Neural cell (in vitro differentiated cells): ENCODE results near the gene DNAJB8. TPM values are rescaled to one million over a fixed set of nuclear protein-coding genes. Genes with fewer than 3 reads are reported as not detected.

Experiments used
- H2AFZ ChIP-seq: fragments of 200-600, 300-800 bp; sonication (generic), shearing (Covaris generic); 2 replicates; pipeline ENCODE4 v1.6.0; 2014; ENCODE audit warnings: low read depth, mild to moderate bottlenecking, antibody characterized with exemption, low read length, moderate library complexity
- H3F3A ChIP-seq: fragments of 200-600 bp; shearing (Covaris generic); 2 replicates; pipeline ENCODE4 v1.6.1; 2016; ENCODE audit warnings: mild to moderate bottlenecking, moderate library complexity, mixed read lengths, antibody characterized with exemption, low read length; ENCODE audit not compliant: insufficient read depth, poor library complexity, severe bottlenecking
- H3K27ac ChIP-seq: fragments of 200-600, 300-800 bp; sonication (generic), shearing (Covaris generic); 2 replicates; pipeline ENCODE4 v1.5.1; 2014; ENCODE audit warnings: mild to moderate bottlenecking, low read length, moderate library complexity
- H3K27me3 ChIP-seq: fragments of 300-800, 200-600 bp; sonication (generic), shearing (Covaris generic); 2 replicates; pipeline ENCODE4 v1.6.0; 2014; ENCODE audit warnings: mild to moderate bottlenecking, low read depth, low read length, moderate library complexity; ENCODE audit not compliant: insufficient read depth
- H3K36me3 ChIP-seq: fragments of 300-800, 200-600 bp; sonication (generic), shearing (Covaris generic); 2 replicates; pipeline ENCODE4 v1.5.1; 2014; ENCODE audit warnings: mild to moderate bottlenecking, antibody characterized with exemption, low read length, moderate library complexity; ENCODE audit not compliant: insufficient read depth
- H3K4me2 ChIP-seq: fragments of 300-800, 200-600 bp; sonication (generic), shearing (Covaris generic); 2 replicates; pipeline ENCODE4 v1.6.0; 2014; ENCODE audit warnings: mild to moderate bottlenecking, low read length
- H3K4me3 ChIP-seq: fragments of 300-800, 200-600 bp; sonication (generic), shearing (Covaris generic); 2 replicates; pipeline ENCODE4 v1.5.1; 2014; ENCODE audit warnings: mild to moderate bottlenecking, low read length, moderate library complexity
- H3K79me2 ChIP-seq: fragments of 200-600 bp; shearing (Covaris generic); replicated peaks from 2 replicates; pipeline ENCODE4 v1.6.0; 2014; ENCODE audit warnings: mild to moderate bottlenecking, low read length, moderate library complexity; ENCODE audit not compliant: insufficient read depth
- H3K9ac ChIP-seq: fragments of 300-800, 200-600 bp; sonication (generic), shearing (Covaris generic); 2 replicates; pipeline ENCODE4 v1.6.1; 2016; ENCODE audit warnings: mild to moderate bottlenecking, low read length, mixed read lengths
- H3K9me2 ChIP-seq: fragments of 200-600 bp; shearing (Covaris generic); 2 replicates; pipeline ENCODE4 v1.6.1; 2016; ENCODE audit warnings: mild to moderate bottlenecking, low read length, mixed read lengths; ENCODE audit not compliant: insufficient read depth
- H3K9me3 ChIP-seq: fragments of 200-600, 300-800 bp; sonication (generic), shearing (Covaris generic); 2 replicates; pipeline ENCODE4 v1.6.1; 2016; ENCODE audit warnings: mild to moderate bottlenecking, mixed run types, low read length, moderate library complexity, mixed read lengths
- H4K20me1 ChIP-seq: fragments of 200-600 bp; shearing (Covaris generic); 2 replicates; pipeline ENCODE4 v1.6.1; 2016; ENCODE audit warnings: mild to moderate bottlenecking, mixed run types; ENCODE audit not compliant: insufficient read depth
- EP300 ChIP-seq: fragments of 450-650 bp; conservative IDR thresholded peaks from 2 replicates; pipeline ENCODE4 v1.6.1; 2014; ENCODE audit warnings: antibody characterized with exemption, mild to moderate bottlenecking, moderate library complexity; ENCODE audit not compliant: poor library complexity, severe bottlenecking
- EZH2 ChIP-seq: fragments of 200-600, 300-800 bp; shearing (Covaris generic), sonication (generic); IDR thresholded peaks from 2 replicates; pipeline ENCODE4 v1.6.1; 2014; ENCODE audit warnings: antibody characterized with exemption, low read length, borderline replicate concordance, mild to moderate bottlenecking; ENCODE audit not compliant: insufficient read depth, poor library complexity, severe bottlenecking
- MXI1 ChIP-seq: fragments of 450-650 bp; conservative IDR thresholded peaks from 2 replicates; pipeline ENCODE4 v1.6.1; 2014; ENCODE audit warnings: antibody characterized with exemption, mild to moderate bottlenecking; ENCODE audit not compliant: poor library complexity, severe bottlenecking
- POLR2AphosphoS5 ChIP-seq: IDR thresholded peaks from 2 replicates; pipeline ENCODE4 v1.6.1; 2012
- RAD21 ChIP-seq: fragments of 450-650 bp; conservative IDR thresholded peaks from 2 replicates; pipeline ENCODE4 v1.6.1; 2014; ENCODE audit warnings: antibody characterized with exemption, mild to moderate bottlenecking, moderate library complexity
- REST ChIP-seq: IDR thresholded peaks from 2 replicates; pipeline ENCODE4 v1.6.1; 2012; ENCODE audit warnings: borderline replicate concordance
- SMC3 ChIP-seq: fragments of 450-650 bp; conservative IDR thresholded peaks from 2 replicates; pipeline ENCODE4 v1.6.1; 2014; ENCODE audit warnings: antibody characterized with exemption, mild to moderate bottlenecking, moderate library complexity; ENCODE audit not compliant: poor library complexity
- TAF1 ChIP-seq: IDR thresholded peaks from 2 replicates; pipeline ENCODE4 v1.6.1; 2012; ENCODE audit warnings: low read depth
- polyA plus RNA-seq: library from polyadenylated mRNA; depleted of rRNA; stranded (reverse); fragments of >200 nt; gene quantifications from 2 replicates; pipeline ENCODE4 v1.2.3, GENCODE V29; 2014
- TF ChIP-seq, protein P1 (sequence below): fragments of 450-650 bp; IDR thresholded peaks from 2 replicates; pipeline ENCODE4 v1.5.1; 2014; ENCODE audit warnings: antibody characterized with exemption, mild to moderate bottlenecking, moderate library complexity; ENCODE audit not compliant: poor library complexity, severe bottlenecking

The DNAJB8 gene
- polyA plus RNA-seq, 1 donor from 2014 or later, result not detected

- Histone ChIP-seq H3K9me2 (no peaks in the 10 kb centered on the region), H2AFZ (no peak overlapping the region), H3K4me2 (no peak overlapping the region), H3K27ac (no peak overlapping the region), H3K79me2 (no peaks in the 10 kb centered on the region), H3K9me3 (no peaks in the 10 kb centered on the region), H3K9ac (no peak overlapping the region), H3K4me3 (no peak overlapping the region), H3F3A (no peaks in the 10 kb centered on the region), H3K27me3 (peaks cover 100% of the 10 kb centered on the region), H4K20me1 (no peaks in the 10 kb centered on the region), H3K36me3 (no peaks in the 10 kb centered on the region)
- TF ChIP-seq EZH2 (peak; percentile 99), REST (no peak), POLR2AphosphoS5 (peak; percentile 90)
These were observed 25.4 kb upstream of the DNAJB8 start for GRCh38 chr3:128491941-128492670.

DNA sequence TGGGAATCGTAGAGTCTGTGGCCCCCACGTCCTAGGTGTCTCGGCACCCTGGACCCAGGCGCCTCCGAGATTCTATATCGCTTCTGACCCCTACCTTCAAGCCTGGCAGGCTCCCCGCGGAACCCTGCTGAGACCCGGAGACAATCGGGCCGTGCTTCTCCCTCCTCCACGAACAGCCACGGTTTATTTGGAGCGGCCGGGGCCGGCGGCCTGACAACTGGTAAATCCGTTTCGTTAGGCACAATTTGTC, 24.9 kb upstream of the DNAJB8 start:
- H3K79me2 ChIP-seq, result no peaks in the 10 kb centered on the region
- H3K27me3 ChIP-seq, result peaks cover 100% of the 10 kb centered on the region
- no peaks in the 10 kb centered on the region for H3K9me2 ChIP-seq
- no peak overlapping the region for H3K4me3 ChIP-seq
- H3K27ac ChIP-seq, result no peak overlapping the region
- no peak for TF ChIP-seq TAF1
- peak; percentile 46 for TF ChIP-seq EZH2
- TF ChIP-seq MXI1, result no peak
- no peak for TF ChIP-seq RAD21
- no peaks in the 10 kb centered on the region for H4K20me1 ChIP-seq
- no peak overlapping the region for H3K4me2 ChIP-seq
- H3K9me3 ChIP-seq, result no peaks in the 10 kb centered on the region
- no peaks in the 10 kb centered on the region for H3K36me3 ChIP-seq
- H3K9ac ChIP-seq, result no peak overlapping the region
- no peaks in the 10 kb centered on the region for H3F3A ChIP-seq
- no peak overlapping the region for H2AFZ ChIP-seq

DNA sequence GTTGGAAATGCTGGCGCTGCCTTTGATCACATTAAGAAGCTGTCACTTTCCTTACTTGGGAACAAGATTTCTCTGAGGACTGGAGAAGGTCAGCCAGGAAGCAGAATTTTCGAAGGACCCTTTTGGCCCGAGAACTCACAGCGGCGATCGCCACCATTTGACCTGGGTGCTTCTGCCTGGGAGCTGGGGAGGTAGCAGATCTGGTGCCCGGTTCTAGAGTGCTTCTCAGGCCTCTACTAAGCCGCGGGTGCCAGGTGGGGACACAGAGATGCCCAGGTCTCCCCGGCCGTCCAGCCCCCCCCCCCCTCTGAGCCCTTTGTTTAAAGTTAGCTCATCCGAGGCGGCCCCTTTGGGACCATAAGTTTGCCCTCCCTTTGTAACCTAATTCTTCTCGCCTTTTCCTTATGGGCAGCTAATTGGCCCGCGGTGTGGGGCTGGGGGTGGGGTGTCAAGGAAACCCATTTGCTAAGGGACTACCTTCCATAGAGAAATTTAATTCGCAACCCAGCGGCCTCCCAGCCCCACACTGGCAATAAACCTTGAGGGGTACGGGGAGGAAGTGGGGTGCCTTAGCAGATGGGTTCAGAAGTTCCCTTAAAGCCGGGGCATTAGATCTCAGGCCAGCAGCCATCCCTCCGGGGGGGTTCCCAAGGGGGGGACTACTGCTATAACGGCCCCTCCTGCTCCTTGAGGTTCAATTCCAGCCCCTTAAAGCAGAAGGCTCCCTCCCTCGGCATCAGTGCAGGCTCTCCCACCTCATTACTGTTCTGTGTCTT, 24.4 kb upstream of the DNAJB8 start:
- Histone ChIP-seq H3K27me3 (peaks cover 100% of the 10 kb centered on the region), H3K79me2 (no peaks in the 10 kb centered on the region), H3K9me2 (no peaks in the 10 kb centered on the region), H2AFZ (no peak overlapping the region), H3K36me3 (no peaks in the 10 kb centered on the region), H3K4me3 (no peak overlapping the region), H3K9ac (no peak overlapping the region), H4K20me1 (no peaks in the 10 kb centered on the region), H3K9me3 (no peaks in the 10 kb centered on the region), H3F3A (no peaks in the 10 kb centered on the region), H3K27ac (no peak overlapping the region), H3K4me2 (no peak overlapping the region)
- TF ChIP-seq POLR2AphosphoS5 (no peak), RAD21 (no peak), MXI1 (no peak), EZH2 (no peak), SMC3 (no peak), EP300 (no peak), TAF1 (no peak), REST (no peak)
- TF ChIP-seq, protein P1, sequence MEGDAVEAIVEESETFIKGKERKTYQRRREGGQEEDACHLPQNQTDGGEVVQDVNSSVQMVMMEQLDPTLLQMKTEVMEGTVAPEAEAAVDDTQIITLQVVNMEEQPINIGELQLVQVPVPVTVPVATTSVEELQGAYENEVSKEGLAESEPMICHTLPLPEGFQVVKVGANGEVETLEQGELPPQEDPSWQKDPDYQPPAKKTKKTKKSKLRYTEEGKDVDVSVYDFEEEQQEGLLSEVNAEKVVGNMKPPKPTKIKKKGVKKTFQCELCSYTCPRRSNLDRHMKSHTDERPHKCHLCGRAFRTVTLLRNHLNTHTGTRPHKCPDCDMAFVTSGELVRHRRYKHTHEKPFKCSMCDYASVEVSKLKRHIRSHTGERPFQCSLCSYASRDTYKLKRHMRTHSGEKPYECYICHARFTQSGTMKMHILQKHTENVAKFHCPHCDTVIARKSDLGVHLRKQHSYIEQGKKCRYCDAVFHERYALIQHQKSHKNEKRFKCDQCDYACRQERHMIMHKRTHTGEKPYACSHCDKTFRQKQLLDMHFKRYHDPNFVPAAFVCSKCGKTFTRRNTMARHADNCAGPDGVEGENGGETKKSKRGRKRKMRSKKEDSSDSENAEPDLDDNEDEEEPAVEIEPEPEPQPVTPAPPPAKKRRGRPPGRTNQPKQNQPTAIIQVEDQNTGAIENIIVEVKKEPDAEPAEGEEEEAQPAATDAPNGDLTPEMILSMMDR, result no peak
